ENCODE data around the gene MRGPRE.

MRGPRE gene

GRCh38 chr11:3196161-3197043 lies 35.8 kb downstream of the MRGPRE start:
- no peak for DNase-seq

- DNase-seq = no peak
Measured at GRCh38 chr11:3195251-3196160, 36.7 kb downstream of the MRGPRE start.

GRCh38 chr11:3194016-3194816 lies 38.0 kb downstream of the MRGPRE start:
- DNase-seq = no peak

- no peak for DNase-seq
Measured at GRCh38 chr11:3193373-3194015, 38.7 kb downstream of the MRGPRE start.

- DNase-seq = no peak
Measured at GRCh38 chr11:3192511-3193372, 39.5 kb downstream of the MRGPRE start.

- DNase-seq = no peak
Measured at GRCh38 chr11:3191586-3192324, 40.5 kb downstream of the MRGPRE start.

GRCh38 chr11:3190600-3190999 lies 41.6 kb downstream of the MRGPRE start:
- DNase-seq = no peak

- no peak for DNase-seq
Measured at GRCh38 chr11:3189886-3190583, 42.2 kb downstream of the MRGPRE start.

GRCh38 chr11:3189196-3189843 lies 42.9 kb downstream of the MRGPRE start:
- no peak for DNase-seq

- DNase-seq = no peak
Measured at GRCh38 chr11:3188496-3189195, 43.6 kb downstream of the MRGPRE start.

- DNase-seq = no peak
Measured at GRCh38 chr11:3186166-3186953, 45.9 kb downstream of the MRGPRE start.

GRCh38 chr11:3184732-3185347 lies 47.4 kb downstream of the MRGPRE start:
- no peak for DNase-seq

- no peak for DNase-seq
Measured at GRCh38 chr11:3183523-3183922, 48.7 kb downstream of the MRGPRE start.

GRCh38 chr11:3182462-3182852 lies 49.8 kb downstream of the MRGPRE start:
- no peak for DNase-seq

GRCh38 chr11:3181725-3182461 lies 50.3 kb downstream of the MRGPRE start:
- DNase-seq = no peak

GRCh38 chr11:3180869-3181268 lies 51.3 kb downstream of the MRGPRE start:
- no peak for DNase-seq

- no peak for DNase-seq
Measured at GRCh38 chr11:3178349-3178748, 53.9 kb downstream of the MRGPRE start.

Measured in activated naive CD4-positive, alpha-beta T cell (primary cell).